Neural cell (in vitro differentiated cells): Measurements from ENCODE around the gene TIAM2. TPM values are rescaled to one million over a fixed set of nuclear protein-coding genes. Genes with fewer than 3 reads are reported as not detected.

Source experiments
- H2AFZ ChIP-seq: fragments of 200-600, 300-800 bp; sonication (generic), shearing (Covaris generic); 2 replicates; pipeline ENCODE4 v1.6.0; 2014; ENCODE audit warnings: low read depth, mild to moderate bottlenecking, antibody characterized with exemption, low read length, moderate library complexity
- H3F3A ChIP-seq: fragments of 200-600 bp; shearing (Covaris generic); 2 replicates; pipeline ENCODE4 v1.6.1; 2016; ENCODE audit warnings: mild to moderate bottlenecking, moderate library complexity, mixed read lengths, antibody characterized with exemption, low read length; ENCODE audit not compliant: insufficient read depth, poor library complexity, severe bottlenecking
- H3K27ac ChIP-seq: fragments of 200-600, 300-800 bp; sonication (generic), shearing (Covaris generic); 2 replicates; pipeline ENCODE4 v1.5.1; 2014; ENCODE audit warnings: mild to moderate bottlenecking, low read length, moderate library complexity
- H3K27me3 ChIP-seq: fragments of 300-800, 200-600 bp; sonication (generic), shearing (Covaris generic); 2 replicates; pipeline ENCODE4 v1.6.0; 2014; ENCODE audit warnings: mild to moderate bottlenecking, low read depth, low read length, moderate library complexity; ENCODE audit not compliant: insufficient read depth
- H3K36me3 ChIP-seq: fragments of 300-800, 200-600 bp; sonication (generic), shearing (Covaris generic); 2 replicates; pipeline ENCODE4 v1.5.1; 2014; ENCODE audit warnings: mild to moderate bottlenecking, antibody characterized with exemption, low read length, moderate library complexity; ENCODE audit not compliant: insufficient read depth
- H3K4me2 ChIP-seq: fragments of 300-800, 200-600 bp; sonication (generic), shearing (Covaris generic); 2 replicates; pipeline ENCODE4 v1.6.0; 2014; ENCODE audit warnings: mild to moderate bottlenecking, low read length
- H3K4me3 ChIP-seq: fragments of 300-800, 200-600 bp; sonication (generic), shearing (Covaris generic); 2 replicates; pipeline ENCODE4 v1.5.1; 2014; ENCODE audit warnings: mild to moderate bottlenecking, low read length, moderate library complexity
- H3K79me2 ChIP-seq: fragments of 200-600 bp; shearing (Covaris generic); replicated peaks from 2 replicates; pipeline ENCODE4 v1.6.0; 2014; ENCODE audit warnings: mild to moderate bottlenecking, low read length, moderate library complexity; ENCODE audit not compliant: insufficient read depth
- H3K9ac ChIP-seq: fragments of 300-800, 200-600 bp; sonication (generic), shearing (Covaris generic); 2 replicates; pipeline ENCODE4 v1.6.1; 2016; ENCODE audit warnings: mild to moderate bottlenecking, low read length, mixed read lengths
- H3K9me2 ChIP-seq: fragments of 200-600 bp; shearing (Covaris generic); 2 replicates; pipeline ENCODE4 v1.6.1; 2016; ENCODE audit warnings: mild to moderate bottlenecking, low read length, mixed read lengths; ENCODE audit not compliant: insufficient read depth
- H3K9me3 ChIP-seq: fragments of 200-600, 300-800 bp; sonication (generic), shearing (Covaris generic); 2 replicates; pipeline ENCODE4 v1.6.1; 2016; ENCODE audit warnings: mild to moderate bottlenecking, mixed run types, low read length, moderate library complexity, mixed read lengths
- H4K20me1 ChIP-seq: fragments of 200-600 bp; shearing (Covaris generic); 2 replicates; pipeline ENCODE4 v1.6.1; 2016; ENCODE audit warnings: mild to moderate bottlenecking, mixed run types; ENCODE audit not compliant: insufficient read depth
- EP300 ChIP-seq: fragments of 450-650 bp; conservative IDR thresholded peaks from 2 replicates; pipeline ENCODE4 v1.6.1; 2014; ENCODE audit warnings: antibody characterized with exemption, mild to moderate bottlenecking, moderate library complexity; ENCODE audit not compliant: poor library complexity, severe bottlenecking
- EZH2 ChIP-seq: fragments of 200-600, 300-800 bp; shearing (Covaris generic), sonication (generic); IDR thresholded peaks from 2 replicates; pipeline ENCODE4 v1.6.1; 2014; ENCODE audit warnings: antibody characterized with exemption, low read length, borderline replicate concordance, mild to moderate bottlenecking; ENCODE audit not compliant: insufficient read depth, poor library complexity, severe bottlenecking
- MXI1 ChIP-seq: fragments of 450-650 bp; conservative IDR thresholded peaks from 2 replicates; pipeline ENCODE4 v1.6.1; 2014; ENCODE audit warnings: antibody characterized with exemption, mild to moderate bottlenecking; ENCODE audit not compliant: poor library complexity, severe bottlenecking
- POLR2AphosphoS5 ChIP-seq: IDR thresholded peaks from 2 replicates; pipeline ENCODE4 v1.6.1; 2012
- RAD21 ChIP-seq: fragments of 450-650 bp; conservative IDR thresholded peaks from 2 replicates; pipeline ENCODE4 v1.6.1; 2014; ENCODE audit warnings: antibody characterized with exemption, mild to moderate bottlenecking, moderate library complexity
- SMC3 ChIP-seq: fragments of 450-650 bp; conservative IDR thresholded peaks from 2 replicates; pipeline ENCODE4 v1.6.1; 2014; ENCODE audit warnings: antibody characterized with exemption, mild to moderate bottlenecking, moderate library complexity; ENCODE audit not compliant: poor library complexity
- TAF1 ChIP-seq: IDR thresholded peaks from 2 replicates; pipeline ENCODE4 v1.6.1; 2012; ENCODE audit warnings: low read depth
- polyA minus RNA-seq: library from RNA; depleted of rRNA, polyadenylated mRNA; stranded (reverse); fragments of >200 nt; gene quantifications from 2 replicates; pipeline ENCODE4 v1.2.3, GENCODE V29; 2014
- polyA plus RNA-seq: library from polyadenylated mRNA; depleted of rRNA; stranded (reverse); fragments of >200 nt; gene quantifications from 2 replicates; pipeline ENCODE4 v1.2.3, GENCODE V29; 2014
- TF ChIP-seq, protein P1 (sequence below): fragments of 450-650 bp; IDR thresholded peaks from 2 replicates; pipeline ENCODE4 v1.5.1; 2014; ENCODE audit warnings: antibody characterized with exemption, mild to moderate bottlenecking, moderate library complexity; ENCODE audit not compliant: poor library complexity, severe bottlenecking
- TF ChIP-seq, protein P2 (sequence below): IDR thresholded peaks from 2 replicates; pipeline ENCODE4 v1.6.1; 2012; ENCODE audit warnings: borderline replicate concordance

TIAM2 gene
- 52.4 and 73.3 TPM in 2 replicates for polyA plus RNA-seq
- polyA minus RNA-seq: 94.1 and 110 TPM in 2 replicates

DNA sequence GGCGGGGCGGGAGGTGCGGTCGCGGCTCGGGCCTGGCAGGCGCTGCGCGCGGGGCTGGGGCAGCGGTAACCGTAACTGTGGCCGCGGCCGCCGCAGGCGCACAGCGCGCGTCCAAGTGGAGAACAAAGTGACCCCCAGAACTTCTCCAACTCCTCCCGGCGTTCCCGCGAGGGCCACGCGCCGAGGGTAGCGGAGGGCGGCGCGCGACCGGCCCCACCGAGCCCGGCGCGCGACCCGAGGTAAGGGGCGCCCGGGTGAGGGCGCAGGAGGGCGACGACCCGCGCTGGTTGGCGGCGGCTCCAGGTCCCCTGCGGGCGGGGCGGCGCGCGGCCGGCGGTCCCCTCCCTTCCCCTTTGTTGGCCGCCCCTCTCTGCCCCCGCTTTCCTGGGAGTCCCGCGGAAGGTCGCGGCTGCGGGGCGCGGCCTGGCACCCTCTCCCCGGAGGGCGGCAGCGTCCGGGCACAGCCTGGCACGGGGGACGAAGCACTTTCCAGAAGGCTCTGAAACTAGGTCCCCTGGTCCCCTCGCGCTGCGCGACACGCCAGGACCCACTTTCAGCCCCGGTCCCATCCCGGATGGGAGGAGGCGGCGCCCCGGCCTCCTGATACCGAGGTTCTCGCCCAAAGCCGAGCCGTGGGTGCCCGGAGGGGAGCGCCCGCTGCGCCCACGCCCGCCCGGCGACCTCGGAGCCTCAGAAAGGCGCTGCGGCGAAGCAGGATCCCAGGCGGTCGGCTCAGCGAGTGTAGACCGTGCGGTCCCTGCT, at the start of gene TIAM2:
TIAM2 (plus strand) TSS at position 62 of the 762 bp plus-strand sequence. CDS start 133,909 bp downstream, outside the sequence.
- Histone ChIP-seq H3K4me3 (peak within 1 kb of the TSS; percentile 83), H2AFZ (no peak within 1 kb of the TSS), H3F3A (no peaks in the 10 kb centered on the region), H3K79me2 (no peaks in the 10 kb centered on the region), H3K9me2 (no peaks in the 10 kb centered on the region), H3K4me2 (peak within 1 kb of the TSS; percentile 68), H3K9me3 (no peaks in the 10 kb centered on the region), H4K20me1 (no peaks in the 10 kb centered on the region), H3K27ac (no peak within 1 kb of the TSS), H3K27me3 (peaks cover 16% of the 10 kb centered on the region), H3K9ac (peak within 1 kb of the TSS; percentile 60), H3K36me3 (no peaks in the 10 kb centered on the region)
- TF ChIP-seq, protein P1, sequence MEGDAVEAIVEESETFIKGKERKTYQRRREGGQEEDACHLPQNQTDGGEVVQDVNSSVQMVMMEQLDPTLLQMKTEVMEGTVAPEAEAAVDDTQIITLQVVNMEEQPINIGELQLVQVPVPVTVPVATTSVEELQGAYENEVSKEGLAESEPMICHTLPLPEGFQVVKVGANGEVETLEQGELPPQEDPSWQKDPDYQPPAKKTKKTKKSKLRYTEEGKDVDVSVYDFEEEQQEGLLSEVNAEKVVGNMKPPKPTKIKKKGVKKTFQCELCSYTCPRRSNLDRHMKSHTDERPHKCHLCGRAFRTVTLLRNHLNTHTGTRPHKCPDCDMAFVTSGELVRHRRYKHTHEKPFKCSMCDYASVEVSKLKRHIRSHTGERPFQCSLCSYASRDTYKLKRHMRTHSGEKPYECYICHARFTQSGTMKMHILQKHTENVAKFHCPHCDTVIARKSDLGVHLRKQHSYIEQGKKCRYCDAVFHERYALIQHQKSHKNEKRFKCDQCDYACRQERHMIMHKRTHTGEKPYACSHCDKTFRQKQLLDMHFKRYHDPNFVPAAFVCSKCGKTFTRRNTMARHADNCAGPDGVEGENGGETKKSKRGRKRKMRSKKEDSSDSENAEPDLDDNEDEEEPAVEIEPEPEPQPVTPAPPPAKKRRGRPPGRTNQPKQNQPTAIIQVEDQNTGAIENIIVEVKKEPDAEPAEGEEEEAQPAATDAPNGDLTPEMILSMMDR: peak; percentile 53
- TF ChIP-seq EZH2: no peak
- TF ChIP-seq POLR2AphosphoS5: no peak
- no peak for TF ChIP-seq MXI1
- no peak for TF ChIP-seq TAF1
- TF ChIP-seq SMC3: peak; percentile 46
- TF ChIP-seq RAD21: peak; percentile 17
- TF ChIP-seq EP300: no peak
- TF ChIP-seq, protein P2, sequence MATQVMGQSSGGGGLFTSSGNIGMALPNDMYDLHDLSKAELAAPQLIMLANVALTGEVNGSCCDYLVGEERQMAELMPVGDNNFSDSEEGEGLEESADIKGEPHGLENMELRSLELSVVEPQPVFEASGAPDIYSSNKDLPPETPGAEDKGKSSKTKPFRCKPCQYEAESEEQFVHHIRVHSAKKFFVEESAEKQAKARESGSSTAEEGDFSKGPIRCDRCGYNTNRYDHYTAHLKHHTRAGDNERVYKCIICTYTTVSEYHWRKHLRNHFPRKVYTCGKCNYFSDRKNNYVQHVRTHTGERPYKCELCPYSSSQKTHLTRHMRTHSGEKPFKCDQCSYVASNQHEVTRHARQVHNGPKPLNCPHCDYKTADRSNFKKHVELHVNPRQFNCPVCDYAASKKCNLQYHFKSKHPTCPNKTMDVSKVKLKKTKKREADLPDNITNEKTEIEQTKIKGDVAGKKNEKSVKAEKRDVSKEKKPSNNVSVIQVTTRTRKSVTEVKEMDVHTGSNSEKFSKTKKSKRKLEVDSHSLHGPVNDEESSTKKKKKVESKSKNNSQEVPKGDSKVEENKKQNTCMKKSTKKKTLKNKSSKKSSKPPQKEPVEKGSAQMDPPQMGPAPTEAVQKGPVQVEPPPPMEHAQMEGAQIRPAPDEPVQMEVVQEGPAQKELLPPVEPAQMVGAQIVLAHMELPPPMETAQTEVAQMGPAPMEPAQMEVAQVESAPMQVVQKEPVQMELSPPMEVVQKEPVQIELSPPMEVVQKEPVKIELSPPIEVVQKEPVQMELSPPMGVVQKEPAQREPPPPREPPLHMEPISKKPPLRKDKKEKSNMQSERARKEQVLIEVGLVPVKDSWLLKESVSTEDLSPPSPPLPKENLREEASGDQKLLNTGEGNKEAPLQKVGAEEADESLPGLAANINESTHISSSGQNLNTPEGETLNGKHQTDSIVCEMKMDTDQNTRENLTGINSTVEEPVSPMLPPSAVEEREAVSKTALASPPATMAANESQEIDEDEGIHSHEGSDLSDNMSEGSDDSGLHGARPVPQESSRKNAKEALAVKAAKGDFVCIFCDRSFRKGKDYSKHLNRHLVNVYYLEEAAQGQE: no peak

DNA sequence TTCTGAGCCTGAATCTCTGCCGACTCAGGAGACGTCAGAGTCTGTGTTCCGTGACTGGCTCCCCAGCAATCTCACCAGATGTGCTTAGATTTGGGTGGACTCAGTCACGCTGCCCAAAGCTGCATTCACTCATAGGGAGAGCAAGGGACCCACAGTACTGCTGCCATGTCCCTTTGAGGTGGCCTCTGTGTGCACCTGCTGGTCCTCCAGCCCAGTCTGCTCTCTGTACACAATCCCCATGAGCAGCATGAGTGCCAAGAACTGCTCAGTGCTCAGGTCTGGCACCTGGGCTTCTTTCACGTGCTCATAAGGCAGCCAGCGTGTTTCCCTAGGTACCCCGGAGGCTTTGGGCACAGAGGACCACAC, 44.2 kb upstream of the TIAM2 start:
- H2AFZ ChIP-seq: no peak overlapping the region
- no peaks in the 10 kb centered on the region for H3K36me3 ChIP-seq
- no peak overlapping the region for H3K4me2 ChIP-seq
- no peaks in the 10 kb centered on the region for H3K79me2 ChIP-seq
- no peak overlapping the region for H3K27ac ChIP-seq
- H3K9me3 ChIP-seq: no peaks in the 10 kb centered on the region
- no peak for TF ChIP-seq TAF1
- no peaks in the 10 kb centered on the region for H3F3A ChIP-seq
- H3K4me3 ChIP-seq: no peak overlapping the region
- no peaks in the 10 kb centered on the region for H3K27me3 ChIP-seq
- H3K9ac ChIP-seq: no peak overlapping the region
- H3K9me2 ChIP-seq: no peaks in the 10 kb centered on the region
- no peaks in the 10 kb centered on the region for H4K20me1 ChIP-seq
